ENCODE data around the gene GGTA1.

DNA sequence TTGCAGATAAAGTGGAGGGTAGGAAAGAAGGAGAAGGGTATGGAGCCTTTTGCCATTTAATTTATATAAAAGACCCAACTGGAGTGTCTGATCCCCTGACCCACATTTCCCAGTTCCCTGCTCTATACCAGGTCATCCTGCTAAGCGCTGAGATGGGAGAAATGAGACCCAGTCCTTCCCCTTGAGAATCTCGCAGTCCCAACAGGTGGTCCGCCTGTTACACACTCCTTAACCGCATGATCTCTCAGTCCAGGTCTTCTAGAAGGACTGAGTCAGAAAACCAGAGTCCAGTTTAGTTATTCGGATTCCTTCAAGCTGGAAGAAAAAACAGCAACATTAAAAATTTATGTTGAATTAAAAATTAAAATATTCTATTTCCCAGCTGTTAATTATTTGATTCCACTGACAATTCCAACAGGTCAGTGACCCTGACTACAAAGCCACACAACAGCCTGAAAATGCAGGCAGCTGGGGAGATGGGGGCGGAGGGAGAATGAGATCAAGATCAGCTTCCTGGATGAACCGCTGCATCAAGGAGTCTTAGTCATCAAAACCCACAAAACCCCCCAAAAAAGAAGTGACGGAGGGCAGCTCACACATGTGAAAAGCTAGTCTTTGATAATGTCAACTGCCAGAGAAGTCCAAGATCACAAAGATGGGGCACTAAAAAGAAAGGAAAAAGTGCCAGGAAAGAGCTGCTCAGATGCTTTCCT, 44.0 kb downstream of the GGTA1 start:
- no peak for TF ChIP-seq NR1H2 (CRISPR knock-in tag; IDR thresholded peaks at IDR 0.05)
- no peak for TF ChIP-seq GTF2I (CRISPR knock-in tag; conservative IDR thresholded peaks at IDR 0.05)
- TF ChIP-seq ETV6 (CRISPR knock-in tag; IDR thresholded peaks at IDR 0.05) = no peak
- TF ChIP-seq, protein P1, sequence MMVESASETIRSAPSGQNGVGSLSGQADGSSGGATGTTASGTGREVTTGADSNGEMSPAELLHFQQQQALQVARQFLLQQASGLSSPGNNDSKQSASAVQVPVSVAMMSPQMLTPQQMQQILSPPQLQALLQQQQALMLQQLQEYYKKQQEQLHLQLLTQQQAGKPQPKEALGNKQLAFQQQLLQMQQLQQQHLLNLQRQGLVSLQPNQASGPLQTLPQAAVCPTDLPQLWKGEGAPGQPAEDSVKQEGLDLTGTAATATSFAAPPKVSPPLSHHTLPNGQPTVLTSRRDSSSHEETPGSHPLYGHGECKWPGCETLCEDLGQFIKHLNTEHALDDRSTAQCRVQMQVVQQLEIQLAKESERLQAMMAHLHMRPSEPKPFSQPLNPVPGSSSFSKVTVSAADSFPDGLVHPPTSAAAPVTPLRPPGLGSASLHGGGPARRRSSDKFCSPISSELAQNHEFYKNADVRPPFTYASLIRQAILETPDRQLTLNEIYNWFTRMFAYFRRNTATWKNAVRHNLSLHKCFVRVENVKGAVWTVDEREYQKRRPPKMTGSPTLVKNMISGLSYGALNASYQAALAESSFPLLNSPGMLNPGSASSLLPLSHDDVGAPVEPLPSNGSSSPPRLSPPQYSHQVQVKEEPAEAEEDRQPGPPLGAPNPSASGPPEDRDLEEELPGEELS (CRISPR knock-in tag; IDR thresholded peaks at IDR 0.05) = no peak
- TF ChIP-seq, protein P2, sequence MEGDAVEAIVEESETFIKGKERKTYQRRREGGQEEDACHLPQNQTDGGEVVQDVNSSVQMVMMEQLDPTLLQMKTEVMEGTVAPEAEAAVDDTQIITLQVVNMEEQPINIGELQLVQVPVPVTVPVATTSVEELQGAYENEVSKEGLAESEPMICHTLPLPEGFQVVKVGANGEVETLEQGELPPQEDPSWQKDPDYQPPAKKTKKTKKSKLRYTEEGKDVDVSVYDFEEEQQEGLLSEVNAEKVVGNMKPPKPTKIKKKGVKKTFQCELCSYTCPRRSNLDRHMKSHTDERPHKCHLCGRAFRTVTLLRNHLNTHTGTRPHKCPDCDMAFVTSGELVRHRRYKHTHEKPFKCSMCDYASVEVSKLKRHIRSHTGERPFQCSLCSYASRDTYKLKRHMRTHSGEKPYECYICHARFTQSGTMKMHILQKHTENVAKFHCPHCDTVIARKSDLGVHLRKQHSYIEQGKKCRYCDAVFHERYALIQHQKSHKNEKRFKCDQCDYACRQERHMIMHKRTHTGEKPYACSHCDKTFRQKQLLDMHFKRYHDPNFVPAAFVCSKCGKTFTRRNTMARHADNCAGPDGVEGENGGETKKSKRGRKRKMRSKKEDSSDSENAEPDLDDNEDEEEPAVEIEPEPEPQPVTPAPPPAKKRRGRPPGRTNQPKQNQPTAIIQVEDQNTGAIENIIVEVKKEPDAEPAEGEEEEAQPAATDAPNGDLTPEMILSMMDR (IDR thresholded peaks at IDR 0.05) = no peak
- TF ChIP-seq, protein P3, sequence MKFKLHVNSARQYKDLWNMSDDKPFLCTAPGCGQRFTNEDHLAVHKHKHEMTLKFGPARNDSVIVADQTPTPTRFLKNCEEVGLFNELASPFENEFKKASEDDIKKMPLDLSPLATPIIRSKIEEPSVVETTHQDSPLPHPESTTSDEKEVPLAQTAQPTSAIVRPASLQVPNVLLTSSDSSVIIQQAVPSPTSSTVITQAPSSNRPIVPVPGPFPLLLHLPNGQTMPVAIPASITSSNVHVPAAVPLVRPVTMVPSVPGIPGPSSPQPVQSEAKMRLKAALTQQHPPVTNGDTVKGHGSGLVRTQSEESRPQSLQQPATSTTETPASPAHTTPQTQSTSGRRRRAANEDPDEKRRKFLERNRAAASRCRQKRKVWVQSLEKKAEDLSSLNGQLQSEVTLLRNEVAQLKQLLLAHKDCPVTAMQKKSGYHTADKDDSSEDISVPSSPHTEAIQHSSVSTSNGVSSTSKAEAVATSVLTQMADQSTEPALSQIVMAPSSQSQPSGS (CRISPR knock-in tag; IDR thresholded peaks at IDR 0.05; ENCODE audit: borderline replicate concordance, low read depth) = no peak
- no peak for TF ChIP-seq ZBTB21 (CRISPR knock-in tag; IDR thresholded peaks at IDR 0.05; ENCODE audit: borderline replicate concordance)
